Breast epithelium (tissue), 4 donors: ENCODE data around the gene LRRC74B. TPM values are rescaled to one million over a fixed set of nuclear protein-coding genes. Genes with fewer than 3 reads are reported as not detected.
"Not testable (repeated sequence)": the region's sequence is repeated elsewhere in the genome, so short reads cannot be mapped to it uniquely, and the experiment has no call there.

Experiments
- DNase-seq, 2 donors: peaks; one replicate each; pipeline ENCODE4 v3.0.0-alpha.2; 2019; ENCODE audit warnings: low spot score in 2 of 2
- H3K27ac ChIP-seq, 2 donors: fragments of 200-600 bp; sonication (generic) in 1 of 2; one replicate each; pipeline ENCODE4 v1.5.1; 2016 to 2019; ENCODE audit warnings: mild to moderate bottlenecking in 1 of 2
- H3K27me3 ChIP-seq, 2 donors: fragments of 200-600 bp; sonication (generic) in 1 of 2; one replicate each; pipeline versions ENCODE4 v1.5.1 to v1.6.0; 2017 to 2019; ENCODE audit warnings: control low read depth in 1 of 2, mild to moderate bottlenecking in 1 of 2
- H3K36me3 ChIP-seq: fragments of 200-600 bp; one replicate; pipeline ENCODE4 v1.5.1; 2019
- H3K4me1 ChIP-seq, 2 donors: fragments of 200-600 bp; sonication (generic); one replicate each; pipeline ENCODE4 v1.5.1; 2016 to 2019; ENCODE audit warnings: control low read depth in 1 of 2
- H3K4me3 ChIP-seq, 3 donors: fragments of 200-600 bp; sonication (generic); 1 replicate in 2 of 3; 2 replicates in 1 of 3; pipeline ENCODE4 v1.5.1; 2016 to 2019; ENCODE audit warnings: mild to moderate bottlenecking in 3 of 3, moderate library complexity in 2 of 3
- H3K9me3 ChIP-seq, 2 donors: fragments of 200-600 bp; sonication (generic) in 1 of 2; one replicate each; pipeline ENCODE4 v1.5.1; 2016 to 2019; ENCODE audit warnings: control low read depth in 1 of 2
- POLR2A ChIP-seq: fragments of 450-650 bp; IDR thresholded peaks from one replicate; pipeline ENCODE4 v1.6.1; 2016; ENCODE audit warnings: antibody characterized with exemption, mild to moderate bottlenecking, moderate library complexity
- POLR2AphosphoS5 ChIP-seq, 3 donors: sonication (generic); formaldehyde crosslinking; IDR thresholded peaks; one replicate each; pipeline ENCODE4 v1.6.1; 2017; ENCODE audit warnings: antibody characterized with exemption in 3 of 3
- intact Hi-C: fragments of 100-400 bp; cut with DNase I; formaldehyde crosslinking; loops from one replicate; pipeline ENCODE4 v1.15.1; 2023; ENCODE audit warnings: low total_unique reads
- total RNA-seq, 3 donors: library from RNA; depleted of rRNA; stranded (reverse); fragments of >200 nt; gene quantifications; one replicate each; pipeline ENCODE4 v1.1.0, GENCODE V29; 2016
- TF ChIP-seq, protein P1 (sequence below), 3 donors: fragments of 450-650 bp; IDR thresholded peaks; one replicate each; pipeline ENCODE4 v1.5.1; 2016 to 2017; ENCODE audit warnings: antibody characterized with exemption in 3 of 3, mild to moderate bottlenecking in 3 of 3, moderate library complexity in 3 of 3

The LRRC74B gene
- total RNA-seq, 3 donors from 2014 or later = not detected

DNA sequence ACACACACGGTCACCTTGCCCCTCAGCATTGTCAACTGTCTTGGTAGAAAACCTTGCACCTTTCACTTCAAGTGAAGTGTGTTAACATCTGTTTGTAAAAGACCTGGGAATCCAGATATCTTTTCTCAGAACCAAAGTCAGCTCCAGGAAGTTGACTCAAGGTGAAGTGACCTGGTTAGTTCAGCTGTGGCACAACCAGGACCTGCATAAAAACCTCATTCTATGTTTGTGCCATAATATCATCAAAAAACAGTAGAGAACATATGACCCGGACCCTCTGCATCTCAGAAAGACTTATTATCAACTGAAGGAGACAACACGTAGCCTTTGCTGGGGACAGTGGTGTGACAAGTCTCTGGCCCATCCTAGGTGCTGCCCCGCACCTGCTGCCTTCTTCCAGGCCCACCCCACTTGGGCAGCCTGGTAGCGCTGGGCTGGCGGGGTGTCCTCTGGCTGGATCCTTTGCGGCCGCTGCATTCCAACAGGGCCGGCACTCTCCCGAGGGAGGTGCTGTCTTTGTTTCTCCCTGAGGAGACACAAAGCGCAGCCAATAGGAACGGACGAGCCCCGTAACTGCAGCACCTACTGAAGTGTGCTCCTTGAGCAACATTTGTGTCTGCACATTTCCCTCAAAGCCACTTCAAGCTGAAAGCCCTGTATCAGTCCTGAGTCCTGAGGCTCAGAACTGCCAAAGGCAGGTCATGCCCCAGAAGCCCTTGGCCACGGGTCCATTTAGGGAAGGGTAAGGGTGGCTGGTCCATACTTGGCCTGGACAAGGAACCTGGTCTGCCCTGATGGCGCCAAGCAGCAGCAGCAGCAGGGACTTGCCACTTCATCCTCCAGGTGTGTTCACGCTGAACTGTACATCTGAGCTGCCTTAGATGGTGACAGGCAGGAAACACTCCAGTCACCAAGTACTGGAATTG, 25.2 kb downstream of the LRRC74B start:
- Histone ChIP-seq H3K4me3 (no peak overlapping the region), H3K4me1 (no peaks in the 10 kb centered on the region), H3K9me3 (no peaks in the 10 kb centered on the region), H3K27ac (no peak overlapping the region), H3K36me3 (no peaks in the 10 kb centered on the region), H3K27me3 (no peaks in the 10 kb centered on the region)
- no peak for DNase-seq
- TF ChIP-seq POLR2A (no peak), POLR2AphosphoS5 (IDR thresholded peaks at IDR 0.05) (no peak)
- TF ChIP-seq, protein P1, sequence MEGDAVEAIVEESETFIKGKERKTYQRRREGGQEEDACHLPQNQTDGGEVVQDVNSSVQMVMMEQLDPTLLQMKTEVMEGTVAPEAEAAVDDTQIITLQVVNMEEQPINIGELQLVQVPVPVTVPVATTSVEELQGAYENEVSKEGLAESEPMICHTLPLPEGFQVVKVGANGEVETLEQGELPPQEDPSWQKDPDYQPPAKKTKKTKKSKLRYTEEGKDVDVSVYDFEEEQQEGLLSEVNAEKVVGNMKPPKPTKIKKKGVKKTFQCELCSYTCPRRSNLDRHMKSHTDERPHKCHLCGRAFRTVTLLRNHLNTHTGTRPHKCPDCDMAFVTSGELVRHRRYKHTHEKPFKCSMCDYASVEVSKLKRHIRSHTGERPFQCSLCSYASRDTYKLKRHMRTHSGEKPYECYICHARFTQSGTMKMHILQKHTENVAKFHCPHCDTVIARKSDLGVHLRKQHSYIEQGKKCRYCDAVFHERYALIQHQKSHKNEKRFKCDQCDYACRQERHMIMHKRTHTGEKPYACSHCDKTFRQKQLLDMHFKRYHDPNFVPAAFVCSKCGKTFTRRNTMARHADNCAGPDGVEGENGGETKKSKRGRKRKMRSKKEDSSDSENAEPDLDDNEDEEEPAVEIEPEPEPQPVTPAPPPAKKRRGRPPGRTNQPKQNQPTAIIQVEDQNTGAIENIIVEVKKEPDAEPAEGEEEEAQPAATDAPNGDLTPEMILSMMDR (IDR thresholded peaks at IDR 0.05) = no peak
- intact Hi-C loops = no loop called here

DNA sequence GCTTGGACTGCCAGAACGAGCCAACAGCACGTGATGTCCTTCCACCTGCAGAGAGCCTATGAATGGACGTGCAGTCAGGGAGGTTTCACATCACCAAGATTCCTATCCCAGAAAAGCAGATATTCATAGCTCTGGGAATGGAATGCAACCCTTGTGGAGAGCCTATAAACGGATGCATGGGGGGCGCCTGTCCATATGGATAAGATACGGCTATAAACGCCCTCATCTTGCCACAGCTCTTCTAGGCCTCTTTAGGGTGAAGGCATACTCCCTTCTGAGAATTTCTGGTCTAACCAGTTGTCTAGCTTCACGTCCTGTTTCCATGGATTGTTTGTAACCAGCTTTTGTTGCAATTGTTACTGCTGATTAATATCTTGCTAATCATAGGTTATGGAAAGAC, 26.1 kb downstream of the LRRC74B start:
- DNase-seq, intact Hi-C loops, H3K27ac ChIP-seq, H3K27me3 ChIP-seq, H3K4me1 ChIP-seq, H3K36me3 ChIP-seq, H3K4me3 ChIP-seq, H3K9me3 ChIP-seq: not testable (repeated sequence)

DNA sequence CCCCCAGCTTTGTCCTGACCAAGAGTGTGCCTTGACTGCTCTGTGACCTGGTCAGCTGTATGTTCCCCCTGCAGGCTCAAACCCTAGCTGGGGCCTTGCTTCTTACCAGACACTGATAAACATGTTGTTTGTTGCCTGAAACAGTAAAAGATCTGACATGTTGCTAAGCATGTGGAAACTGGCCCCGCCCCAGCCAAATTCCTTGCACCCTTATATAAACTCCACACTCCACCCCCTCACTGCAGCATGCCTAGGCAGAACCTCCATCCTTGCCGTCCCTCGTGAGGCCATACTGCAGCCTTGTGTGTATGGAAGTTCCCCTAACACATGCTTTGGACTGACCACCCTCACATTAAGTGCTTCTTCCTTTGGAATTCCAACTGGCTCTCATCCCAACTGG, 27.3 kb downstream of the LRRC74B start:
- Histone ChIP-seq H3K36me3 (no peaks in the 10 kb centered on the region), H3K27me3 (no peaks in the 10 kb centered on the region), H3K27ac (no peak overlapping the region), H3K9me3 (no peaks in the 10 kb centered on the region), H3K4me3 (no peak overlapping the region), H3K4me1 (no peaks in the 10 kb centered on the region)
- DNase-seq = no peak
- TF ChIP-seq POLR2A (no peak), POLR2AphosphoS5 (IDR thresholded peaks at IDR 0.05) (no peak)
- TF ChIP-seq, protein P1 (IDR thresholded peaks at IDR 0.05) = no peak
- intact Hi-C loops = no loop called here

DNA sequence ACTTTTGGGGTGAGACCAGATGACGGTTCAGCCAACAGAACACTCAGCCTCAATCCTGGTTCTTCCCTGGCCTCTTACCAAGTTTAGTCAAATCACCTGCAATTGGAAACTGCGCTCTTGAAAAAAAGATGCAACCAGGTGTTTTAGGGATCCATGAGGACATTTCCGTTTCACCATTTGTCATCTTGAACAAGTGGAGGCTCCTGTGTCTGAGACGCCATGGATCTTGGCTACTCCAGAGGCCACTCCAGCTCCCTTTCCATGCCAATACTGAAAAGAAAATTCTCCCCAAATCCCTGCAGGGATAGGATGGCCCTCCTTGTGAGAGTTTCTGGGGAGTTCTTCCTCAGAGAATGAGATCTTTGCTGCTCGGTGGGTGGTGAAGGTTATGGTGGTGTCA, 27.7 kb downstream of the LRRC74B start:
- TF ChIP-seq, protein P1 (IDR thresholded peaks at IDR 0.05) = no peak
- TF ChIP-seq POLR2AphosphoS5 (IDR thresholded peaks at IDR 0.05) = no peak
- no peak for TF ChIP-seq POLR2A
- Histone ChIP-seq H3K36me3 (no peaks in the 10 kb centered on the region), H3K27ac (no peak overlapping the region), H3K27me3 (no peaks in the 10 kb centered on the region), H3K9me3 (no peaks in the 10 kb centered on the region), H3K4me1 (no peaks in the 10 kb centered on the region), H3K4me3 (no peak overlapping the region)
- intact Hi-C loops = no loop called here
- no peak for DNase-seq

DNA sequence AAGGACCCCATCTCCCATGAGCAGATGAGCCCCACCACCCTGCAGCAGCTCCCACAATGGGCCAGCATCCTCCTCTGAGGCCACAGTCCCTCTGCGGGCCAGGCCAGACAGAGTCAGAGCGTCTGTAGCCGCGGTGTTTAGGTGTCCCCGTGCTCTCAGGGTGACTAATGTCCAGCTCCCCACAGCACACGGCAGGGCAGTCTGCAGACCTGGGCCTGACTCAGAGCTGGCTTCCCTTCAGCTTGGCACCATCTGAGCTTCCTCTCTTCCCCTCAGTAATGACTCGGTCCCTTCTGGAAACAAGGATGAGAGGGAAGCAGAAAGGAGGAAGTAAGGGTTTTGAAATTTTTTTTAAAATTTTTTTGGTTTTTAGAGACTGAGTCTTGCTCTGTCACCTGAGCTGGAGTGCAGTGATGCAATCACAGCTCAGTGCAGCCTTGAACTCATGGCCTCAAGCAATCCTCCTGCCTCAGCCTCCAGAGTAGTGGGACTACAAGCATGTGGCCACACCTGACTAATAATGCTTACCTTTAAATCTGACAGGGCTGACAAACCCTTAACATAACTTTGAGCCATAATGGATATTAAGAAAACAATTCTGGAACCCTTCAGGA, 28.5 kb downstream of the LRRC74B start:
- Histone ChIP-seq H3K27ac (no peak overlapping the region), H3K27me3 (no peaks in the 10 kb centered on the region), H3K36me3 (no peaks in the 10 kb centered on the region), H3K4me1 (no peaks in the 10 kb centered on the region), H3K4me3 (no peak overlapping the region), H3K9me3 (no peaks in the 10 kb centered on the region)
- DNase-seq = no peak
- TF ChIP-seq POLR2A = no peak
- TF ChIP-seq, protein P1 (IDR thresholded peaks at IDR 0.05) = no peak
- no peak for TF ChIP-seq POLR2AphosphoS5 (IDR thresholded peaks at IDR 0.05)
- intact Hi-C loops = no loop called here
